Left renal pelvis (tissue), 4 donors: ENCODE results near the gene TSPEAR. TPM values are rescaled to one million over a fixed set of nuclear protein-coding genes. Genes with fewer than 3 reads are reported as not detected.
"Not testable (repeated sequence)": the region's sequence is repeated elsewhere in the genome, so short reads cannot be mapped to it uniquely, and the experiment has no call there.

Source experiments
- DNase-seq, 4 donors: peaks; one replicate each; pipeline ENCODE4 v3.0.0-alpha.2; 2013; ENCODE audit warnings: low read depth in 4 of 4, low spot score in 3 of 4
- polyA plus RNA-seq, 4 donors: library from polyadenylated mRNA; unstranded; fragments of 120-200 nt; gene quantifications; one replicate each; pipeline ENCODE4 v1.2.1, GENCODE V29; 2013; ENCODE audit not compliant: insufficient read length in 4 of 4

The TSPEAR gene
- polyA plus RNA-seq, 4 donors = 0.08 to 1.1 (median 0.74) TPM

DNA sequence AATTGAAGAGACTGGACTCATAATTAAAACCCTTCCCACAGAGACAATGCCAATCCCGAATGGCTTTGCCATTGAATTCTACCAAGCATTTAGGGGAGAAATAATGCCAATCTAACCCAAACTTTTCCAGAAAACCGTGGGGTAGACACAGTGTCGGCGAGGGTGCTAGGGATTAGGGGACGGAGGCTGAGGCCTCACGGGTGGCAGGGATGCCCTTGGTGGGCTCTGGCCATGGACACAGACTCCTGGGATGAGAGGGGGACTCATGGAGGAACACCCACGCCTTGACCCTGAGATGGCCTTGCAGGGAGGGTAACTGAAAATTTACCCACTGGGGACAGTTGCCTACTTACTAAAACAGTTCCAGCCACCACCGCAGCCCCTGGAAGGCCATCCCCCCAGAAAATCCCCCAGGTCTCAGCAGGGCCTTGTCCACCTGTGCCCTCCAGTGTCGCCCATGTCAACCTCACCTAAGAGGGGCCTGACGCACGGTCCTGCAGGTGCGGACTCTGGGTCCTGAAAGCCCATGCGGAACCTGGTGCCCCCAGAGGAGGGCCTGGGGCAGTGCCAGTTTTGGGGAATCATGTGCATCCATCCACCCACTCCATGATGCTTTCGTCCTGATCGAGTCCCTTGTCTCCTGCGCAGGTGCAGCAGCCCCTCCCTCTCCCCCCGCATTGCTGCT lies 132.9 kb downstream of the TSPEAR start:
- DNase-seq = no peak

DNA sequence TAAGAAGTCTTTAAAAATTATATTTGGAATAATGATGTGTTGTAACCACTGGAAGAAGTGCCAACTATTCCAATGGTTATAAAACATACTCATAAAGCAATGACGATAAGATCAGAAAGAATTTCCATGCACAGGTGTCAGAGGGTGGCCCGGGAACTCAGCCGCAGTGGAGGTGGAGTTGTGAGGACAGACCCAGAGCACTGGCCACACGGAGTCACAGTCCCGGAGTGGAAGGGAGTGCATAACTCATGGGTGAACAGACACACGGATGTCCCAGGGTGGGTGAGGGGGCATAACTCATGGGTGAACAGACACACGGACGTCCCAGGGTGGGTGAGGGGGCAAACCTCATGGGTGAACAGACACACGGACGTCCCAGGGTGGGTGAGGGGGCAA lies 135.3 kb downstream of the TSPEAR start:
- DNase-seq = no peak

DNA sequence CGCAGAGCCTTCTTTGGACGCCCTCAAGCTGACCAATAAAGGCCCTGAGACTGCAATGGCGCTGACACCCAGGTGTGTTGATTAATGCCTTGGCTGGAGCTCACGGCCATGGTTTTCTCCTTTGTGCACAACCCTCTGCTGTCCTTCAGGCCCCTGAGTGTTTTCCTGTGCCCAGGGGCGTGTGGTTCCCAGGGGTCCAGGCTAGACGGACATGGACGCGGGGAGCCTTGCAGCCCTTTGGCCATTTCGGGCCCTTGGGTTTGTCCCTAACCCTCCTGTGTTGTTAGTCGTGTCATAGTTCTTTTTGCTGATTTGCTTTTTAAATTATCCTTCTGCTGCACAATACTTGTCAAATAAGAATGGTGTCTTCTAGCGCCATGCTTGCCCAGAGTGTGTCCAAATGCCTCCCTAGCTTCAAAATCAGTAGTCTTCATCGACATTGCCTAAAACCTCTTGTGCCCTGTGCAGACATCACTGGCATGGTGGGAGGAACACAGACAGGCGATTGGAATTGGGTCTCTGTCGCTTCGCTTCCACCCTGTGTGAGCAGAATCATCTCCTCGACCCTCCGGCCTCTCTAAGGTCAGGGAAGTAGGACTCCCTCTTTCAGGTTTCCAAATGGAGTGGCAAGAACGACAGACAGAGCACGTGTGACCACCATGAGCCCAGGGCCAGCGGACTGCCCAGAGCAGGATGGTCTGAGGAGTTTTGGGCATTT lies 135.9 kb downstream of the TSPEAR start:
- no peak for DNase-seq

DNA sequence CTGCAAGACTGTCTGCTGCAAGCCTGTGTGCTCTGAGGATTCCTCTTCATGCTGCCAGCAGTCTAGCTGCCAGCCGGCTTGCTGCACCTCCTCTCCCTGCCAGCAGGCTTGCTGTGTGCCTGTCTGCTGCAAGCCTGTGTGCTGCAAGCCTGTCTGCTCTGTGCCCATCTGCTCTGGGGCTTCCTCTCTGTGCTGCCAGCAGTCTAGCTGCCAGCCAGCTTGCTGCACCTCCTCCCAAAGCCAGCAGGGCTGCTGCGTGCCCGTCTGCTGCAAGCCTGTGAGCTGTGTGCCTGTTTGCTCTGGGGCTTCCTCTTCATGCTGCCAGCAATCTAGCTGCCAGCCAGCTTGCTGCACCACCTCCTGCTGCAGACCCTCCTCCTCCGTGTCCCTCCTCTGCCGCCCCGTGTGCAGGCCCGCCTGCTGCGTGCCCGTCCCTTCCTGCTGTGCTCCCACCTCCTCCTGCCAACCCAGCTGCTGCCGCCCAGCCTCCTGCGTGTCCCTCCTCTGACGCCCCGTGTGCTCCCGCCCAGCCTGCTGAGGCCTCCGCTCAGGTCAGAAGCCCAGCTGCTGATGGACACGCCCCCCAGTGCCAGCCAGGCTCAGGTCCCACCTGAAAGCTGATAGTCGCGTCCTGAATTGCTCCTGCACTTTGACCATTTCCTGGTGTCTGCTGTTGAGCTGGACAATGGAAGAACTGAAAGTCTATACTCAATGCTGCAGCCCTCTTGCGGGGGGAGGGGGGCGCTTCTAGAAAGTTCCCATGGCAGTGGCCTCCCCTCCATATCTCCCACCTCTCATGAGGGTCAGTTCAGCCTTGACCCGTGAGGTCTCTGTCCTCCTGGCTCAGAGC lies 136.7 kb downstream of the TSPEAR start:
- DNase-seq = no peak

DNA sequence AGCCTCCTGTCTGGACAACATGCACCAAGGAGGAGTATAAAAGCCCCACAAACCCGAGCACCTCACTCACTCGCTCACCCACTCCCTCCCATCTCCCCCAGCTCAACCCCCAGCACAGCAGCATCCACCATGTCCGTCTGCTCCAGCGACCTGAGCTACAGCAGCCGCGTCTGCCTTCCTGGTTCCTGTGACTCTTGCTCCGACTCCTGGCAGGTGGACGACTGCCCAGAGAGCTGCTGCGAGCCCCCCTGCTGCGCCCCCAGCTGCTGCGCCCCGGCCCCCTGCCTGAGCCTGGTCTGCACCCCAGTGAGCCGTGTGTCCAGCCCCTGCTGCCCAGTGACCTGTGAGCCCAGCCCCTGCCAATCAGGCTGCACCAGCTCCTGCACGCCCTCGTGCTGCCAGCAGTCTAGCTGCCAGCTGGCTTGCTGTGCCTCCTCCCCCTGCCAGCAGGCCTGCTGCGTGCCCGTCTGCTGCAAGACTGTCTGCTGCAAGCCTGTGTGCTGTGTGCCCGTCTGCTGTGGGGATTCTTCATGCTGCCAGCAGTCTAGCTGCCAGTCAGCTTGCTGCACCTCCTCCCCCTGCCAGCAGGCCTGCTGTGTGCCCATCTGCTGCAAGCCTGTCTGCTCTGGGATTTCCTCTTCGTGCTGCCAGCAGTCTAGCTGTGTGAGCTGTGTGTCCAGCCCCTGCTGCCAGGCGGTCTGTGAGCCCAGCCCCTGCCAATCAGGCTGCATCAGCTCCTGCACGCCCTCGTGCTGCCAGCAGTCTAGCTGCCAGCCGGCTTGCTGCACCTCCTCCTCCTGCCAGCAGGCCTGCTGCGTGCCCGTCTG lies 137.5 kb downstream of the TSPEAR start, which contains the start of gene KRTAP10-4:
Gene KRTAP10-4, plus strand, starts transcription at position 100 of the 827 bp plus-strand sequence. Its CDS starts 30 bp downstream, at position 130.
- not testable (repeated sequence) for DNase-seq

DNA sequence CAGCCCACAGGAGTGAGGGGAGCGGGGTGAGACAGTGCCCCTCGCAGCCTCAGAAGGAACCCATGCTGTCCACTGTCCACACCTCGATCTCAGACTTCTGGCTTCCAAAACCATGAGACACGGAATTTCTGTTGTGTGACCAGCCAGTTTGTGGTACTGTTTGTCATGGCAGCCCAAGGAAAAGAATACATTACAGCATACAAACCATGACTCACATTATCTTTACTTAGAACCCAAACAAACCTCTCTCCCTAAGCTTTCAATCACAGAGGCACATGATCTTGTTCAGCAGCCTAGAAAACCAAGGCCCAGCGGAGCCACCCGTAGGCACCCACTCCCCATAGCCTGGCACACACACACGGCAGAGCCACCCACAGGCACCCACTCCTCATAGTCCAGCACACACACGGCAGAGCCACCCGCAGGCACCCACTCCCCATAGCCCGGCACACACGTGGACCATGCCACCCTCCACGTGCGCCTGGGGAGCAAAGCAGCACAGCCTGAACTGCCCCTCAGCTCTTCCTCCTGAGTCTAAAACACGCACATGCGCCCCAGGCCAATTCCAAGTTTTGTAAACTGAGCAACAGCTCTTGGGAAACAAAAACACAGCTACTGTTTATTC lies 138.3 kb downstream of the TSPEAR start:
- no peak for DNase-seq

DNA sequence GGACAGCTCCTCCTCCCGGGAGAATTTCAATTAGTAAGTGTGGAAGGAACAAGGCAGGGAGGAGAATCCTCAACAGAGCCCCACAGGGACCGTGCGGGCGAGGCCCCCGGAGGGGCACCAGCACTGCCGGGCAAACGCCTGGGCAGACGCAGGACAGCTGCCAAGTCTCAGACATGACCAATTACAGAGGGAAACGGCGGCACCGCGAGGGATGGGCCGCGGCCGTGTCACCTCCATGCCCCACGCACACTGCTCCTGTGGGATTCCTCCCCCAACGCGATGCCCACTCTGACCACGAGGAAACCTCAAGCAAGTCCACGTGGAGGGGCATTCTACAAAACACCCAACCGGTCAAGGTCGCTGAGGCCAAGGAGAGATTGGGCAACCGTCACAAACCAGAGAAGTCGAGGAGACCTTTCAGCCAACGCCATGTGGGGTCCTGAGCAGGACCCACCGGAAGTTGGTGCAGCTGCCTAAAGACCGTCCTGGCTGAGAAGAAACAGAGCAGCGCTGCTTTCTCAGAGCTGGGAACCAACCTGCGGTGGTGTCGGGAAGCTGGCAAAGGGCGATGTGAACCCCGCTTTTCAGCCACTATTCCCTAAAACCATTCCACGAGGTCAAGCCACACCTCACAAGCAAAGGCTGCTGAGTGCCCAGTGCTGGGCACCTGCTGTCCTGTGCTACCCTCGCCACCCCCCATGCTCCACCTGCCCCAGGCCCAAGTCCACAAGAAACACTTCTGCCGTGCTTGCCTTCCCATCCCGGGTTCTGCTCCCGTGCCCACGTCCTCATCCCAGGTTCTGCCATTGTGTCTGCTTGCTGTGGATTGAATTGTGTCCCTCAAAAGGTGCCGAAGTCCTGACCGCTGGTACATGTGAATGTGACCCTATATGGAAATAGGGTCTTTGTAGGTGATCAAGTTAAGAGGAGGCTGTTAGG lies 139.3 kb downstream of the TSPEAR start:
- no peak for DNase-seq

DNA sequence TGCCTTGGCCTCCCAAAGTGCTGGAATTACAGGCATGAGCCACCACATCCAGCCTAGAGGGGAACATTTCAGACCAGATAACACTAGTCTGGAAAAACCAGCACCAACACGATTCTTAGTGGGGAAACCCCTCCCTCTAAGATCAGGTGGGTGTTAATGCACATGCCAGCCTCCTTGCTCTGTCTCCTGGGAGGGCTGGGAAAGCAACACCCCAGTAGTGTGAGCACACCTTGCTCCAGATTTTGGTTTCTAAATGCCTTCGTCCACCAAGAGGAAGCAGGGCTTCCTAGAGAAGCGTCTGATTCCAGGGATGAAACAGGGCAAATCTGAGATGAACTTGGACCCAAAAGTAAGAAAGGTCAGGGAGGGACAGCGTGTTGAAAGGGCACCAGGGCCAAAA lies 140.1 kb downstream of the TSPEAR start:
- DNase-seq = no peak

DNA sequence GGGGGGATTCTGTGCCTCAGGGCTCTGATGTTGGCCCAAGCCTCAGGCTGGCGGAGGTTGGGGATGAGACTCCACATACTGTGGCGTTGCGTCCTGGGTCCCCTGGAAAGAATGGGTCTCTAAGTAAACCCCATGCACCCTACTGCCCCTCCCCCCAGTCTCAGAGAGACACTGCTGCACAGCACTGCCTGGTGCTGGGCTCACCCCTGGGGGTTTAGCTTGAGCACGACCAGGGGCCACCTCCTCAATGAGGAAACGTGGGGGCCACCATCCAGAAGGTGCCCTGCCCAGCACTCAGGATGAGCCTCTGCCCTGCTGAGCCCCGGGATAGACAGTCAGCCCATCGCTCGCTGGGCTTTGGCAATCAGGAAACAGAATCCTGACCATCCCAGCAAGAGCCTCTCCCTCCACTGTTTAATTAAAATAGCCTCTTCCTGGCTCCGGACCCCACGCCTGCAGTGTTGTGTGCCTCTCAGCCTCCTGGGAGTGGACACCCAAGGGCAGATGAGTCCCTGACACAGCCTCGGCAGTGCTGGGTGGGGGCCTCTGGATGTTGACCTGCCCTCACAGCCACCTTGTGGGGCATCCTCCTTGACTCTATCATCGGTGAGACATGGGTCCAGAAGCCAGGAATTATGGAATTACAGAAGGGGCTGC lies 141.4 kb downstream of the TSPEAR start:
- no peak for DNase-seq

DNA sequence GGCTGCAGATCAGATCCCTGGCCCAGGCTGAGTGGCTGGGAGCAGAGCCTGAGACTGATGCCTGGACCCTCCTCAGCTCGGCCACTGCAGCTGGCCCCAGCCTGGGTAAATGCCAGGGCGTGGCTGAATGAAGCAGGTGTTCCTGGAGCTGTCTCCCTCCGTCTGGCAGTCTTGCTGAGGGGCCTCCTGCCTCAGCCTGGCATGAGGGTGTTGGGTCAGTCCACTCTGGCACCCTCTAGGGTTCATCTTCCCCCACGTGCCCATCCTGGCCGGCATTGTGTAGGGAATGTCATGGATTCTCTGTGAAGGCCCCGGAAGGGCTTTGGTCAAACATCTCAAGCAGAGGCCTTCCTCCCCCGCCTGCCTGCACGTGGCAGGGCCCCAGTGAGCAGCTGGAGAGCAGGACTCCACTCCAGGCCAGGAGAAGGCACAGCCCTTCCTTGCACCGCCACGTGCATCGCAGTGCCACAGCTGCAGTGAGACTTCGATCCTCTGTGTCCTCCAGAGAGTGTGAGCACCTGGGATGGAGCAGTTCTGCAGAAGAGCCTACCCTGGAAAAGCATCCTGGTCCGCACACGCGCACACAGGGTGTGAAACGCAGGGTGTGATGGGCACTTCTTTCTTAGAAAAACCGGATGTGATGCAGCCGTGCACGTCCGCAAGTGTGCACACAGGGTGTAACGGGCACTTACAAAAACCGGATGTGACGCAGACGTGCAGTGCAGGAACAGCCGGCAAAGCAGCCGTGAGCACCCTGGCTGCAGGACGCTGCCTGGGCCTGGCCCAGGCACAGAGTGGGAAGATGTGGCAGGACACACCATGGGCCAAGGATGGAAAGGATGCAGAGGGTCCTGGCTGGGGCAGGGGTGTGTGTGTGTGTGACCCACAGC lies 142.5 kb downstream of the TSPEAR start:
- no peak for DNase-seq

DNA sequence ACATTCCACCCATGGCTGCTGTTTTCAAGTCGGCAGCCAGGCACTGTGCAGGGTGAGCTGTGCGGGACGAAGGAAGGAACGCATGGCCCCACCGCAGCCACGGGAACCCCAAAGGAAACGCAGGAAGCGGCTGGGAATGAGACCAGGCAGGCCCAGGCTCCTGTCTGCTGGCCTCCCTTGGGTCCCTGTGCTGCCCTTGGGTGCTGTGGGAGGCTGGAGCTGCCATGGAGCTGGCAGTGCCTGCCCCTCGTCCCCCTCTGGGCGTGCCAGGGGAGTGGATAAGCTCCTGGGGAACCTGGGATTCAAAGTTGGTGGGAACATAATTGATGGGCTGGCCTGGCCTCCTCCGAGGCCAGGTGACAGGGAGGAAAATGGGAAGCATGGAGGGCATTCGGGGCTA lies 143.1 kb downstream of the TSPEAR start:
- no peak for DNase-seq

DNA sequence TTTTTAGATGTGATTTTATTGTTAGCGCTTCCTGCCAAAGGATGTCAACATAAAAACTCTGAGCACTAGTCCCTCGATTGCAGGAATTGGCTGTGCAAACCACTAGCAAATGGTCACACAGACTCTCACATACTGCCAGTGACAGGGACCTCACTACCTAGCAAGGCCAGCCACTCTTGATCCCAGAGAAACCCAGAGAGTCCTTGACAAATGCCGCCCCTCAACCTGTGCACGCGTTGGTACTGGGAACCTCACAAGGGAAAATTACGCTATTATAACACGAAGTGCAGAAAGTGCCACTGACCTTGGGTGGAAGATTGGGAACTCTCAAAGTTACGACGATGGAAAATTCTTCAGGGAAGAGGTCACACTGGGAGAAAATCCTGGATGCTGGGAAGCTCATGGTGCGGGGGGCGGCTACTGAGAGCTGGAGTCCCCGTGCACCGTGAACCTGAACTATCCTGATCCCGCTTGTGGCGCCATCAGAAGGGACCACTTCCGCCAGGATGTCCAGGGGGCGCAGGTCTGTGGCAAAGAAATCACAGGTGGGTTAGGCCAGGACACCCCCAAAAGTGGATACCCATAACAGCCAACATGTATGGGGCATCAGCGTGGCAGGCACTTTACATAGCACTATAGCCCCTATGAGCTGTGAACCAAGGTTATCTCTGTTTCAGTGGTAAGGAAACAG lies 143.7 kb downstream of the TSPEAR start:
- DNase-seq = no peak

DNA sequence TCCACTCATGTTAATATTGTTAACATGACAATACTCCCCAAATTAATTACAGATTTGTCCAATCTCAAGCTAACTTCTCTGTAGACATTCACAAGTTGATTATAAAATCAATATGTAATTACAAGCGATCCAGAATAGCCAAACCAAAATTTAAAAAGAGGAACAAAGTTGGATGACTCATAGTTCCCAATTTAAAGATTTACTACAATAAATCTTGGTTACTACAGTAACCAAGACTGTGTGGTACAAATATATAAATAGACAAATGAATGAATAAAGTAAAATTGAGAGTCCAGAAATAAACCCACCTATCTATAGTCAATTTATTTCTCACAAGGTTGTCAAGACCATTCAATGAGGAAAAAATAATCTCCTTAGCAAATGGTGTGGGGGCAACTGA lies 145.0 kb downstream of the TSPEAR start:
- no peak for DNase-seq

DNA sequence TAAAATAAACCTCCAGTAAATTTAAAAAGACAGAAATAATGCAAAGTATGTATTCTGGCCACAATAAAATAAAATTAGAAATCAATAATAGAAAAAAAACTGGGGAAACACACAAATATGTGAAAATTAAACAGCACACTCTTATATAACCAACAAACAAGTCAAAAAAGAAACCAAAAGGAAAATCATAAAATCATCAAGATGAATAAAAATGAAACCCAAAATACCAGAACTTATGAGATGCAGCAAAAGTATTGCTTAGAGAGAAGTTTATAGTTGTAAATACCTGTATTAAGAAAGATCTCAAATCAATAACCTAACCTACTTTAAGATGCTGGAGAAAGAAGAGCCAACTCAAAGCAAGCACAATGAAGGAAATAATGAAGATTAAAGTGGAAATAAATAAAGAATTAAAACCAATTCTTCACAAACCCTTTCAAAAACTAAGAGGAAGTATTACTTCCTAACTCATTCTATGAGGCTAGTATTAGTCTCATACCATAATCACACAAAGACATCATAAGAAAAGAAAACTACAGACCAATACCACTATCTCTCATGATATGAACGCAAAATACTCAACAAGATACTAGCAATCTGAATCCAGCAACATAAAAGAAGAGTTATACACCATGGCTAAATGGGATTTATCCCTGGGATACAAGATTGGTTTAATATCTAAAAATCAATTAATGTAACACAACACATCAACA lies 146.3 kb downstream of the TSPEAR start:
- DNase-seq = no peak

DNA sequence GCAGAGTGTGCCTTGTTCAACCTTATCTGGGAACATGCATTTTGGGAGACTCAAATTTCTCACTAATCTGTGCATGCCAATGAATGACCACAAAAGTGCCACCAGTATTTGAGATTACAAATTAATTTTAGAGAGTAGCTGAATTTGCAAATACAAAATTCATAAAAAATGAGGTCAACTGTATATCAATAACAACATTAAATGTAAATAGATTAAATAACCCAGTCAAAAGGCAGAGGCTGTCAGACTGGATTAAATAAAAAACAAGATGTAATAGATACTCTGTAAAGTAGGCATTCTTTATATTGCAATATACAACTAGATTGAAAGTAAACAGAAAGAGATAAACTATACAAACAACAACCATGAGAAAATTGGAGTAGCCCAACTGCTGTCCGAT lies 147.3 kb downstream of the TSPEAR start:
- DNase-seq = no peak

DNA sequence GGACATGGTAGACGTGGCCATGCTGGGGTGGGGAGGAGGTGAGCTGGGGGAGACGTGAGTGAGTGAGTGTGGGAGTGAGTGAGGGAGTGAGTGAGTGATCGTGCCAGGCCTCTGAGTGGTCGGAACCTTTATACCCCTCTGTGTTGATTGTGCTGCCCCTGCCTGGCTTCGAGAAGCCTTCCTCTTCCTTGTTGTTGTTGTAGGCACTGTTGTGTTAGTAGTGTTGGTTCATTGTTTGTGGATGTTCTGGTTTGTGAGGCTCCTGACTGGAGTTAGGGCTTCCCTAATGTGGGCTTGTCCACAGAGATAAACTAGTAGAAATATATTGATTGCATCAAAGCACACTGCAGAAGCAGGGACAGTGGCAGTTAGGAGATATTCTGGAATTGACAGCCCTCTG lies 152.7 kb downstream of the TSPEAR start, which contains the start of gene KRTAP10-3:
Gene KRTAP10-3, minus strand, starts transcription at position 101 of the 400 bp plus-strand sequence. Its CDS starts 80 bp downstream, at position 21.
- DNase-seq = no peak
